Measurements from ENCODE around the gene C16orf96.

C16orf96 gene

DNA sequence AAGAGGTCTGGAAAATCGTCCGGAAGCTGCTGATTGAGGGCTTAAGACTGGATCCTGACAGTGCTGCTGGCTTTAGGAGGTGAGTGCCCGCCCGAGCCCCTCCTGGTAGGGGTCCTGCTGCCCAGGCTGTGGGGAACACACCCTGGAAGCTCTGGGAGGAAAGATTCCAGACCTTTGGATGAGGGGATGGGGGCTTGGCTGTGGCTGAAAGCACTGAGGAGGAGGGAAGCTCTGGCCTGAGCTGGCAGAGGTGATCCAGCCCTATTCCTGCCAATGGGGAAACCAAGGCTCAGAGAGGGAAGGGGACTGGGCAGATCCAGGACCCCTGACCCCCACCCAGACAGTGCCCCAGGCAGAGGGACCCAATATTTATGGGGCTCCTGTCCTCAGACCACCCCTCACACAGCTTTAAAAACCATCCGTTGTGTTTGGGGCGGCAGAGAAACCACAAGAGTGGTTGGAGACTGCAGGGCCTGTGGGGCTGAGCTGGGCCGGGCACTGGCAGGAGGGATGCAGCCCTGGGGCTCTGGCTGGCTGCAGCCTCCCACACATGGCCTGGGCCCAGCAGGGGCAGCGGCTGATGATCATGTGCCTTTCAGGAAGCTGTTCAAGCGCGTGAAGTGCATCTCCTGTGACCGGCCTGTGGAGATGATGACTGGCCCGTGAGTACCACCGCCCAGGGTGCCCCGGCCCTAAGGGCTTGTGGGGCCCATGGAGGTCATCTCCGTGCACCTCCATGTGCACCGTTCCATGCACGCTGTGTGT is 35.7 kb downstream of the C16orf96 start:
- TF ChIP-seq GATA2 (IDR thresholded peaks at IDR 0.05; ENCODE audit: low read depth, low read length) (no peak), GATA3 (IDR thresholded peaks at IDR 0.05; ENCODE audit: low read depth, low read length) (no peak)

DNA sequence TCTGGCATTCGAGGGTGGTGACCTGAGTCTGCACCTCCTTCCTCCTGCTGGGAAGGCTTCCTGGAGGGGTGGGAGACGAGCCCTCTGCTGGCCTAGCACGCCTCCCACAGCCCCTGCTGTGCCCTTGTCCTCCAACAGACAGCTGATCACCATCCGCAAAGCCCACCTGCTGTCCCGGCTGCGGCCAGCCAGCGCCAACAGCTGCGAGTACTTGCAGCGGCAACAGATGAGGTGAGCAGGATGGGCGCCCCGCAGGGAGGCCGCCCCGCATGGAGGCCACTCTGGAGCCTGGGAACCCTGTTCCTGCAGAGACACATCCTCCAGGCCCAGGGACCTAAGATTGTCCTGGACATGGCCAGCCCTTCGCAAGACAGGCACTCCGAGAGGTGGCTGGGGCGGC is 36.9 kb downstream of the C16orf96 start:
- TF ChIP-seq GATA3 (IDR thresholded peaks at IDR 0.05; ENCODE audit: low read depth, low read length) = no peak
- no peak for TF ChIP-seq GATA2 (IDR thresholded peaks at IDR 0.05; ENCODE audit: low read depth, low read length)

DNA sequence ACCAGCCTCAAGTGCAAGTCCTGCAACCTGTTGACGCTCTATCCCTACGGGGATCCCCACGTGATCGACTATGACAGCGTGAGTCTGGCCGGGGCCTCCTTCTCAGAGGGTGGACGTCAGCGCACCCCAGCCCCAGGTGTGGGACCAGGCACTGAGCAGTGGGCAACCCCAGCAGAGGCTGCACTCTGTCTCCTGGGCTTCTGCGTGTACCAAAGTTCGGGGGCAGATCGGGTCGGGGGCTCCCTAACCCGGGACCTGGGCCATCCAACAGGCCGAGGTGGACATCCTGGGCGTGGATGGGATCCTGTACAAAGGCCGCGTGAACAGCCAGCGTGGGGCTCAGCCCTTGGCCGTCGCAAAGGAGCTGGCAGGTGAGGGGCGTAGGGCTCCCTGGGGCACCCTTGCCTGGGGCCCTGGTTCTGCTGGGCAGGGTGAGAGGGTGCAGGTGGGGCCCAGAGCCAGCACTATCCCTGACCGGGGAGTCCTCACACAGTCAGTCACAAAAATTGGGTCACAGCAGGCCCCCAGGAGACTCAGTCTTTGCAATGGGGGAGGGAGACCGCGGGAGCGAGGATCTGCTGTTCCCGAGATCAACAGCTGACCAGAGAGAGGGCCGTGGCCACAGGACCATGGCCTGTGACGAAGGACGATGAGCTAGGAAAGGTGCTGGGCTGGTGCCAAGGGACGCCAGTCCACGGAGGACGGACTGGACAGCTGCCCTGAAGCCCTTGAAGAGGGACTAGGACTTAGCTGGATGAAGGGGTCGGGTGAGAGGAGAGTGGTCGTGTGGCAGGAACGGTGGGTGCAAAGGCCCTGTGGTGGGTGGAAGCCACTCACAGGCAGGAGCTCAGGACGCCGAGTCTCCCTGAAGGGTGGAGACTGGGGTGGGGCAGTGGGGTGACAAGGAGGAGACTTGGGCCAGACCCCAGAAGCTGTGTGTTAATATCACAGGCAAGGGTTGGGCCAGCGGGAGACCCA is 38.6 kb downstream of the C16orf96 start:
- TF ChIP-seq GATA3 (IDR thresholded peaks at IDR 0.05; ENCODE audit: low read depth, low read length) (no peak), GATA2 (IDR thresholded peaks at IDR 0.05; ENCODE audit: low read depth, low read length) (no peak)

DNA sequence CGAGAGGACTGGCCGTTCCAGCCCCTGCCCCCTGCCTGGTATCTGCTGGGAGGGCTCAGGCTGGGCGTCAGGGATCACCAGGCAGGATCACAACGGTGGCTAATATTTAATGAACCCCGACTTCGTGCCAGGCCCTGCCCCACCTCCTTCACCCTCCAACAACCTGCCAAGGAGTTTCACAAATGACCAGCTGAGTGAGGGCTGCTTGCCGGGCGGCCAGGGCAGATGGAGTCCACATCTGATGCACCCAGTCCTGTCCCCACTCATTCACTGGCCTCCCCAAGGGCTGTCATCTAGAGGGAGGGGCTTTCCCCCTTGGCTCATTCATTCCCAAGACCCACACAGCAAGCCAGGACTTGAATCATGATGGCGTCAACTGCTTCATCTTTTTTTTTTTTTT is 41.0 kb downstream of the C16orf96 start:
- no peak for TF ChIP-seq GATA2 (IDR thresholded peaks at IDR 0.05; ENCODE audit: low read depth, low read length)
- no peak for TF ChIP-seq GATA3 (IDR thresholded peaks at IDR 0.05; ENCODE audit: low read depth, low read length)

DNA sequence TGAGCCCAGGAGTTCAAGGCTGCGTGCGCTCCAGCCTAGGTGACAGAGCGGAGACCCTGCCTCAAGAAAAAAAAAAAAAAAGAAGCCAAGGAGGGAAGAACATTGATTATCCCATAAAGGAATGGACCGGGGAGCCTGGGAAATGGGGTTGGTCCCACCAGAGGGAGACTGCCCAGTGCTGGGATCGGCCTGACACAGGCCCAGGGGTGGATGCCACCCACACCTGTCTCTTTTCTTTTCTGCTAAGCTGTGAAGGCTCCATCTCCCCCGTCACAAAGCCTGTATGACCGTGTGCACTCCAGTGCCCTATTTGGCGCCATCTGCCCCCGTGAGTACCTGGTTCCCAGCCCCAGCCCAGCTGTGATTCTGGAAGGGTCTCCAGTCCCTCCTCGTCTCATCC is 42.9 kb downstream of the C16orf96 start:
- TF ChIP-seq GATA3 (IDR thresholded peaks at IDR 0.05; ENCODE audit: low read depth, low read length) (no peak), GATA2 (IDR thresholded peaks at IDR 0.05; ENCODE audit: low read depth, low read length) (no peak)

DNA sequence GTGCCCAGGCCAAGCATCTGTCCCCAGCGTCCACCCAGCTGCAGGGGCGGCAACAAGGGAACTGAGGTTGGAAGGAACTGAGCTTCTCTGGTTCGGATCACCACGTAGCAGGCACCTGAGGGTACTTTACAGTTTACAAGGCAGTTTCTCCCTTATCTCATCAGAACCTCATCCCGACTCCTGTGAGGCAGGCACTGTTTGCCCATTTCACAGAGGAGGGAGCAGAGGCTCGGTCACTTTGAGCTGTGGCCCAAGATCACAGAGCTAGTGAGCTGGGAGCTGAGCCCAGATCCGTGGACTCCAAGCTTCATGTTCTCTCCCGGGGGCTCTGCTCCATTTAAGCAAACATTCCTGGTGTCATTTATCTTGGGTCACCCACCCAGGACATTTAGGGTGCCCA is 43.4 kb downstream of the C16orf96 start:
- no peak for TF ChIP-seq GATA3 (IDR thresholded peaks at IDR 0.05; ENCODE audit: low read depth, low read length)
- no peak for TF ChIP-seq GATA2 (IDR thresholded peaks at IDR 0.05; ENCODE audit: low read depth, low read length)

DNA sequence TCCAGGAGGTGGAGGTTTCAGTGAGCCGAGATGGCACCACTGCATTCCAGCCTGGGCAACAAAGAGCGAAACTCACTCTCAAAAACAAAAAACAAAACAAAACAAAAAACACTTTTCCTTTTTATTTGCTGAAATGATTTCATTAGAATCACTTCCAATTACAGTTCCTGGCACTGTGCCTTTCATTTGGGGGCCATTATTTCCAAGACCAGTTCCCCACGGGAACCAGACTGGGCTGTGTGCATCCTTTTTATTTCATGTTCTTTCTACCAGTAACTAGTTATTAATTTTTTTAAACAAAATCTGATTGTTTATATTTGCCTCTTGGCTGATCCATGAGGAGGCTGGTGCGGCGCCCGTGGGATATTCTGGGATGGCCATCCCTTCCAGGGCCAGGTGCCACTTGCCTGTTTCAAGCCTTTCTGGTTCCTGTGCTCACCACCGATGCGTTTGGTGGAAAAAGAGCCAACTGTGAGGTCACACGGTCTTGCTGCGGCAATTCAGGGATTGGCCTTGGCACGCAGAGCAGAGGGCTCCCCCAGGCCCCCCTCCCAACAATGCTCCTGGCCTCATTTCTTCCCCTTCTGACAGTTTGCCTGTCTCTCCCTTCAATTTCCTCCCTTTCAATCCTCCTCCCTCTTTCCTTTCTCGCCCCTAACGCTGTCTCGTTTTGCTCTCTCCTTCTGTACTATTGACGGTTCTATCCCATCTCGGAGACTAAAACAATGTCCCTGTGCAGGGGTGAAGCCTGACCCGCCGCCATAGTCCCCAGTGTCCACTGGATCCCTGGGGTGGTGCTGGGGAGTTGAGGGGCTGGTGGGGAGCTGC is 45.1 kb downstream of the C16orf96 start:
- no peak for TF ChIP-seq GATA3 (IDR thresholded peaks at IDR 0.05; ENCODE audit: low read depth, low read length)
- no peak for TF ChIP-seq GATA2 (IDR thresholded peaks at IDR 0.05; ENCODE audit: low read depth, low read length)

DNA sequence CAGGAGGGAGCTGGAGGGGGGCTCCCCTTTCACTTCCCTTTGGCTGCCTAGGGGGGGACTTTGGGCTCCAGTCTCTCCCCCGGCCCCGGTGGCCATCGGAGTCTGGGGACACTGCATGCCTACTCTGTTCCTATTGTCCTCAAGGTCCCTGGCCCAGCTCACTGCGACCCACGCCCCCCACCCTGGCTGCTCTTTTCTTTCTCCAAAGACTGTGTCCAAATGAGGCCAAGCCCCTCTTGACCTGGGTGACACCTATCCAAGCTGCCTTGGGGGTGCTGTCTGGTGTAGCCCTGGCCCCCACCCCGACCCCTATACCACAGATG is 45.7 kb downstream of the C16orf96 start:
- TF ChIP-seq GATA2 (IDR thresholded peaks at IDR 0.05; ENCODE audit: low read depth, low read length) (no peak), GATA3 (IDR thresholded peaks at IDR 0.05; ENCODE audit: low read depth, low read length) (no peak)

DNA sequence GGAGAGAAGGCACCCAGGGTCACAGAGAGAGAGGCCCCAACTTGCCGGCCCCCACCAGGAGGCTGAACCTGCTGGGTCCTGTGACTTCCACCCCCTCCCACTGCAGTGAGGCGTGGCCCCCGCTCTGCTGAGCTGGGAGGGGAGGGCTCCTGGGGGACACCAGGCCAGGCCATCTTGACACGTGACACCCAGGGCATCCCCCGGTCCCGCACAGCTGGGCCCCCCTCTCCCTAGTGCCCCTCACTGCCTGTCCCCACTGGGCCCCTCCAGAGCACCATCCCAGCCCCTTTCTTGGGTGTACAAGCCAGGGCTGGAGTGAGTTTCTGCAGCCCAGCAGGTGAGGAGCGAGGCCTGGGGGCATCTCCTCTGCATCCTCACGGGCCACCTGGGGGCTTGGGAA is 46.2 kb downstream of the C16orf96 start:
- TF ChIP-seq GATA2 (IDR thresholded peaks at IDR 0.05; ENCODE audit: low read depth, low read length) (no peak), GATA3 (IDR thresholded peaks at IDR 0.05; ENCODE audit: low read depth, low read length) (no peak)

DNA sequence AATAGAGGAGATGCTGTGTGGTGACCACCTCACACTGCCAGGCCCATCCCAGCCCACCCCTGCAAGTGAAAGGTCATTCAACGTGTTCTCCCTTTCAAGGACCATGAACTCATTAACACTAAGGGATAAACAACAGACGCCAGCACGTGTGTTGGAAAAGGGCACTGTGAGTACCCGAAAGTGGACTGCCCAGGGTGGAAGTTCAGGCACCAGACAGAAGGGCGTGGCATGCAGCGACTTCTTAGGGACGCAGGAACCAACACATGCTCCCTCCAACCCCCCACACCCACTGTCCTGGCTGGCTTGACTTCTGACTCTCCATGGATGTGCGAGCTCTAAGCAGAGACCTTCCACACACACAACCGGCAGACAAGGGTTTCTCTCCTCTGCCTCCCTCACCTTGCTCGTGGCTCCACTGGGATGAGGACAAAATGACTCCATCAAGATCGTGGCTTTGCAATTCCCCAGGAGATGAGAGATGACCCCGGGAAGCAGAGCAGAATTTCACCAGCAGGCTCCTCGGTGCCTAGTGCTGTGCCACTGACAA is 47.6 kb downstream of the C16orf96 start:
- no peak for TF ChIP-seq GATA2 (IDR thresholded peaks at IDR 0.05; ENCODE audit: low read depth, low read length)
- TF ChIP-seq GATA3 (IDR thresholded peaks at IDR 0.05; ENCODE audit: low read depth, low read length) = no peak

DNA sequence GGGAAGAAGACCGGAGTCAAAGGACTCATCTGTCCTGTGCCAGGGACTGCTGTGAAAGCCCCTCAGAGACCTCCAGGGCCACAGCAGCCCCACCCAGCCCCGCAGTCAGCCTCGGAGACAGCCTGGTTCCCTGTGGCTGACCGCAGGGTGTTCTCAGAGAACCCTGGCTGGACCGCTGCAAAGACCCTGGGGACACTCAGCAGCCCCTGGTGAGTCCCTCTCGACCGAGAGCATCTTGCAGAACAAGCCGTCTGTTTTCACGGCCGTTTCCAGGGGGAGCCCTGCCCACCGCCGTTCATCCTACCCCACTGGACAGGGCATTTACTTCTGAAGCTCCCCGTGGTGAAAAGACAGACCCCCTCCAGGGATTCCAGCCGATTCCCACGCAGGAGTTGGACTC is 48.3 kb downstream of the C16orf96 start:
- TF ChIP-seq GATA3 (IDR thresholded peaks at IDR 0.05; ENCODE audit: low read depth, low read length) (no peak), GATA2 (IDR thresholded peaks at IDR 0.05; ENCODE audit: low read depth, low read length) (no peak)

DNA sequence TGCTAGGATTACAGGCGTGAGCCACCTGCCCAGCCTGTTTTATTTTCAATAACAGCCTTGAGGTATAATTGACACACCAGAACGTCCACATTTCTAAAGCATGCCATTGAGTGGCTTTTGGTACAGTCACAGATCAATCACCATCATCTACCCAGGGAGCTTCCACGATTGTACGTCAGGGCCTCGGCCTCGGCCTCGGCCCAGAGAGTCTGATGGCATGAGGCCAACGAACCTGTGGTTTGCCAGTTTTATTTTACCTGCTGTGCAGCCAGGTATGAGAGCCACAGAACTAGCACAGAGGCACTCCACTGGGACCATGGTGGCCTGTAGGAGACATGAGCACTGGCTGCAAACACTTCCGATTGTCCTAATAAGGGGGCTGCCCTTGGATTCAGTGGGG is 50.2 kb downstream of the C16orf96 start:
- TF ChIP-seq GATA2 (IDR thresholded peaks at IDR 0.05; ENCODE audit: low read depth, low read length) (no peak), GATA3 (IDR thresholded peaks at IDR 0.05; ENCODE audit: low read depth, low read length) (no peak)

DNA sequence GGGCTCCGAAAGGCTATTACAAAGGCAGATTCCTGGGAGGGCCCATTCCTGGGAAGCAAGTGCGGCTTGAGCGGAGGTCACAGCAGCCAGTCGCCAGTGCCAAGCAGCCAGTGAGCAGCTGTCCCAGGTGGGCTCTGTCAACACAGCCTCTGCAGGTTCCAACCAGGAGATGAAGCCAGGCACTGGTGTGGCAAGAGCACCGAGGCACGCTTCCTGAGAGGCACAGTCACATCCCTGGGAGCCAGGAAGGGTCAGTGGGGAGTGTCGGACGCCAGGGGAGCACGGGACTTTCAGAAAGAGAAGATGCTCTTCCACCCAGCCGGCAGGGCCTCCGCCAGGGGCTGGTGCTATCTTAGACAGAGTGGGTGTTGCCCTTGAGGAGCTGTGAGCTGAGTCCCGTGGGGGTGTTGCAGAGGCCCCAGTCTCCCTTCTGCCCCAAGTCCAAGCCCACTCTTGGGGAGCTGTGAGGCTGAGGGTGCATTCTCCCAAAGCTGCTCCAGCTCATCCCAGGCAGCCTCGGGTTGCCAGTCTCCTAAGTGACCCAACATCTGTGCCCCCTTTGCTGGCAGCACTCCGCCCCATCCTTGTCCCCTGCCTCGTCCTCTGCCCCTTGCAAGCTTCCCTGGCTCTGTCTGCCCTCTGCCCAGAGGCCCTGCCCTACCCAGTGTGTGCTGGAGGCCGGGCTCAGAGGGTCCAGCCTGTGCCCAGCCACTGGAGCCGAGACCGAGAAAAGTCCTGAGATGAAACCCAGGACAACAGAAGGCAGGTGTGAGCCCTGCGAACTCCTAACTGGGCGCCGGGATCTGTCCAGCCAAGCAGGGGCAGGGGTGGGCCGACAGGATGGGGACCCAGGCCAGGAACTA is 51.9 kb downstream of the C16orf96 start:
- TF ChIP-seq GATA2 (IDR thresholded peaks at IDR 0.05; ENCODE audit: low read depth, low read length) (no peak), GATA3 (IDR thresholded peaks at IDR 0.05; ENCODE audit: low read depth, low read length) (no peak)
